Fibroblast of lung (primary cell): ENCODE results near the gene IL20. TPM values are rescaled to one million over a fixed set of nuclear protein-coding genes. Genes with fewer than 3 reads are reported as not detected.
A peak's percentile ranks its signal among the peaks of the same experiment; 100 is the strongest.

Experiments used
- DNase-seq, 2 donors: peaks; one replicate each; pipeline versions ENCODE4 v3.0.0 to v3.0.0-alpha.2; 2010; ENCODE audit warnings: low read depth in 2 of 2
- H2AFZ ChIP-seq: 2 replicates; pipeline ENCODE4 v1.5.1; 2012; ENCODE audit warnings: low read length, control low read depth, inconsistent platforms
- H3K27ac ChIP-seq: 2 replicates; pipeline ENCODE4 v1.5.1; 2011; ENCODE audit warnings: low read length, control low read depth; ENCODE audit not compliant: insufficient read depth
- H3K27me3 ChIP-seq: 2 replicates; pipeline ENCODE4 v1.5.1; 2011; ENCODE audit warnings: mild to moderate bottlenecking, low read length; ENCODE audit not compliant: control insufficient read depth, insufficient read depth
- H3K36me3 ChIP-seq: 2 replicates; pipeline ENCODE4 v1.5.1; 2011; ENCODE audit warnings: low read length; ENCODE audit not compliant: control insufficient read depth, insufficient read depth
- H3K4me1 ChIP-seq: 2 replicates; pipeline ENCODE4 v1.5.1; 2011; ENCODE audit warnings: low read length; ENCODE audit not compliant: control insufficient read depth, insufficient read depth; ENCODE audit errors: extremely low read depth
- H3K4me2 ChIP-seq: 2 replicates; pipeline ENCODE4 v1.5.1; 2011; ENCODE audit warnings: low read length, control low read depth; ENCODE audit not compliant: insufficient read depth; ENCODE audit errors: extremely low read depth
- H3K4me3 ChIP-seq, 4 experiments: fragments of 200-600 bp in 1 of 4; sonication (generic) in 1 of 4; replicated peaks in 1 of 4; 2 replicates each; pipeline ENCODE4 v1.5.1; 2011 to 2016; ENCODE audit warnings: low read length in 4 of 4, low read depth in 3 of 4, mild to moderate bottlenecking in 3 of 4, control low read depth in 2 of 4, inconsistent platforms in 1 of 4, mixed read lengths in 1 of 4; ENCODE audit not compliant: insufficient read depth in 1 of 4; ENCODE audit errors: control extremely low read depth in 1 of 4
- H3K79me2 ChIP-seq: 2 replicates; pipeline ENCODE4 v1.5.1; 2012; ENCODE audit warnings: mild to moderate bottlenecking, low read length, inconsistent platforms; ENCODE audit not compliant: control insufficient read depth, insufficient read depth
- H3K9ac ChIP-seq: 2 replicates; pipeline ENCODE4 v1.5.1; 2011; ENCODE audit warnings: mild to moderate bottlenecking, low read length, control low read depth; ENCODE audit not compliant: insufficient read depth
- H3K9me3 ChIP-seq: 2 replicates; pipeline ENCODE4 v1.5.1; 2012; ENCODE audit warnings: low read depth, low read length; ENCODE audit not compliant: control insufficient read depth, insufficient read depth
- H4K20me1 ChIP-seq: 2 replicates; pipeline ENCODE4 v1.5.1; 2011; ENCODE audit warnings: low read length; ENCODE audit not compliant: control insufficient read depth, insufficient read depth; ENCODE audit errors: extremely low read depth
- CTCF ChIP-seq, 2 donors: IDR thresholded peaks in 1 of 2; conservative IDR thresholded peaks in 1 of 2; 1 replicate in 1 of 2; 2 replicates in 1 of 2; pipeline ENCODE4 v1.5.1; 2011 to 2012; ENCODE audit warnings: low read length in 2 of 2, control low read depth in 1 of 2, inconsistent platforms in 1 of 2, low read depth in 1 of 2, mild to moderate bottlenecking in 1 of 2
- EZH2 ChIP-seq: IDR thresholded peaks from 2 replicates; pipeline ENCODE4 v1.5.1; 2012; ENCODE audit warnings: low read length, control low read depth, mild to moderate bottlenecking; ENCODE audit errors: missing control alignments
- polyA plus RNA-seq, 2 donors: library from polyadenylated mRNA; depleted of rRNA in 1 of 2; stranded (reverse) in 1 of 2; unstranded in 1 of 2; fragments of >200 nt; gene quantifications; 2 replicates each; pipeline ENCODE4 v1.2.1, GENCODE V29; 2011 to 2012; ENCODE audit warnings: missing spikeins in 1 of 2
- total RNA-seq: library from RNA; depleted of rRNA; stranded (reverse); fragments of >200 nt; gene quantifications from 2 replicates; pipeline ENCODE4 v1.2.1, GENCODE V29; 2014

Gene IL20
- total and polyA plus RNA-seq, 2 donors (not counting 1 experiment from before 2014, with no cell fraction given), result not detected

GRCh38 chr1:206828061-206828460, 37.4 kb upstream of the IL20 start:
- no peak for DNase-seq
- Histone ChIP-seq H3K79me2 (no peaks in the 10 kb centered on the region), H3K4me3 (no peak overlapping the region), H3K27ac (no peak overlapping the region), H2AFZ (no peak overlapping the region), H3K9ac (no peak overlapping the region), H3K36me3 (no peaks in the 10 kb centered on the region), H3K4me1 (peaks cover 6% of the 10 kb centered on the region), H3K27me3 (no peaks in the 10 kb centered on the region), H3K4me2 (no peak overlapping the region), H3K9me3 (no peaks in the 10 kb centered on the region), H4K20me1 (no peaks in the 10 kb centered on the region)
- TF ChIP-seq EZH2, result no peak
- TF ChIP-seq CTCF (conservative IDR thresholded peaks at IDR 0.05 in 1 of 2, IDR thresholded peaks at IDR 0.05 in 1 of 2; ENCODE audit: low read depth in 1 of 2, low read length in 2 of 2), result no peak

DNA sequence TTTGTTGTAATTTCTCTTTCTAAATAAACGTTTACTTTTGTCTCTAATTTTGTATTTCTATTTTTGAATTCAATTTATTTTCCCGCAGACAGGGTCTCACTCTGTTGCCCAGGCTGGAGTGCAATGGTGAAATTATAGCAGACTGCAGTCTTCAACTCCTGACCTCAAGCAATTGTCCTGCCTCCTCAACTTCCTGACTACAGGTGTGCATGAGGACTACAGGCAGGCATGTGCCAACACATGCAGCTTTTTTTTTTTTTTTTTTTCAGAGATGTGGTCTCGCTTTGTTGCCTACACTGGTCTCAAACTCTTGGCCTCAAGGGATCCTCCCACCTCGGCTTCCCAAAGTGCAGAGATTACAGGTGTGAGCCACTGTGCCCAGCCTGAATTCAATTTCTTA, 36.7 kb upstream of the IL20 start:
- H3K27me3 ChIP-seq, result peaks cover 1% of the 10 kb centered on the region
- no peaks in the 10 kb centered on the region for H3K36me3 ChIP-seq
- no peak overlapping the region for H3K27ac ChIP-seq
- H3K79me2 ChIP-seq, result no peaks in the 10 kb centered on the region
- H3K4me2 ChIP-seq, result no peak overlapping the region
- H3K4me3 ChIP-seq, result no peak overlapping the region
- H2AFZ ChIP-seq, result no peak overlapping the region
- no peaks in the 10 kb centered on the region for H4K20me1 ChIP-seq
- peaks cover 6% of the 10 kb centered on the region for H3K4me1 ChIP-seq
- no peaks in the 10 kb centered on the region for H3K9me3 ChIP-seq
- no peak for DNase-seq
- peak in 1 of 2 donors; percentile 10 for TF ChIP-seq CTCF (conservative IDR thresholded peaks at IDR 0.05 in 1 of 2, IDR thresholded peaks at IDR 0.05 in 1 of 2; ENCODE audit: low read depth in 1 of 2, low read length in 2 of 2)
- no peak for TF ChIP-seq EZH2
- H3K9ac ChIP-seq, result no peak overlapping the region

DNA sequence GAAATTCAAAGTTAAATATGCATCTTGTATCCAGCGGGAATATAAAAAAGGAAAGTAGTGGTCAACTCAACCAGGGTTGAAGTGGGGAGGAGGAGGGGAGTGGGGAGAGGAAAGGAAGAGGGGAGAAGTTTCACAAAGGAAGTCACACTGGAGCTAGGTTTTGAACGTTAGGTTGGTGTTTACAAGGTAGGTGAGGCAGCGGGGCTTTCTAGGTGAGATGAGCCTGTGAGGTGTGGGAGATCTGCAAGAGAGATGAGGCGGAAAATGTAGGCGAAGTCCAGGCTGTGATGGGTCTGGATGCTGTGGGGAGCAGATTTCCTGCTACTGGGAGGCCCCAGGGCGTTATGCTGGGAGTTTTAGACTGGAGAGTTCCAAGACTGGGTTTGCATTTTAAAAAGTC, 36.1 kb upstream of the IL20 start:
- no peak overlapping the region for H2AFZ ChIP-seq
- no peak overlapping the region for H3K4me2 ChIP-seq
- H4K20me1 ChIP-seq, result no peaks in the 10 kb centered on the region
- H3K27me3 ChIP-seq, result peaks cover 3% of the 10 kb centered on the region
- DNase-seq, result no peak
- no peak overlapping the region for H3K4me3 ChIP-seq
- no peak overlapping the region for H3K9ac ChIP-seq
- no peaks in the 10 kb centered on the region for H3K36me3 ChIP-seq
- no peak overlapping the region for H3K27ac ChIP-seq
- no peaks in the 10 kb centered on the region for H3K79me2 ChIP-seq
- H3K4me1 ChIP-seq, result peaks cover 3% of the 10 kb centered on the region
- no peaks in the 10 kb centered on the region for H3K9me3 ChIP-seq
- TF ChIP-seq CTCF (conservative IDR thresholded peaks at IDR 0.05 in 1 of 2, IDR thresholded peaks at IDR 0.05 in 1 of 2; ENCODE audit: low read depth in 1 of 2, low read length in 2 of 2), result no peak
- TF ChIP-seq EZH2, result no peak
